Smooth muscle cell (in vitro differentiated cells): ENCODE measurements around the gene PCP4L1. TPM values are rescaled to one million over a fixed set of nuclear protein-coding genes. Genes with fewer than 3 reads are reported as not detected.

Source experiments
- DNase-seq: peaks from one replicate; lab custom pipeline; 2025; ENCODE audit not compliant: unreplicated experiment; lab: John Stamatoyannopoulos, UW
- H2AFZ ChIP-seq: fragments of 200-600 bp; sonication (generic); 2 replicates; pipeline ENCODE4 v1.6.0; 2016; ENCODE audit warnings: antibody characterized with exemption, low read depth, mild to moderate bottlenecking
- H3F3A ChIP-seq: fragments of 200-600 bp; sonication (generic); 2 replicates; pipeline ENCODE4 v1.6.0; 2017; ENCODE audit warnings: antibody characterized with exemption, low read depth
- H3K27ac ChIP-seq: fragments of 200-600 bp; sonication (generic); 2 replicates; pipeline ENCODE4 v1.5.1; 2016; ENCODE audit warnings: low read depth, mild to moderate bottlenecking
- H3K27me3 ChIP-seq: fragments of 200-600 bp; sonication (generic); 2 replicates; pipeline ENCODE4 v1.6.1; 2016; ENCODE audit warnings: low read depth, mild to moderate bottlenecking
- H3K36me3 ChIP-seq: fragments of 200-600 bp; sonication (generic); 2 replicates; pipeline ENCODE4 v1.5.1; 2016; ENCODE audit warnings: low read depth
- H3K4me1 ChIP-seq: fragments of 200-600 bp; sonication (generic); 2 replicates; pipeline ENCODE4 v1.5.1; 2016; ENCODE audit warnings: low read depth
- H3K4me2 ChIP-seq: fragments of 200-600 bp; sonication (generic); 2 replicates; pipeline ENCODE4 v1.6.0; 2016; ENCODE audit warnings: mild to moderate bottlenecking
- H3K4me3 ChIP-seq: fragments of 200-600 bp; sonication (generic); 2 replicates; pipeline ENCODE4 v1.5.1; 2016; ENCODE audit warnings: mild to moderate bottlenecking
- H3K79me2 ChIP-seq: fragments of 200-600 bp; sonication (generic); 2 replicates; pipeline ENCODE4 v1.6.0; 2016; ENCODE audit warnings: low read depth, mild to moderate bottlenecking
- H3K9ac ChIP-seq: fragments of 200-600 bp; sonication (generic); 2 replicates; pipeline ENCODE4 v1.6.0; 2016; ENCODE audit warnings: low read depth
- H3K9me3 ChIP-seq: fragments of 200-600 bp; sonication (generic); replicated peaks from 2 replicates; pipeline ENCODE4 v1.5.1; 2016; ENCODE audit warnings: low read depth
- H4K20me1 ChIP-seq: fragments of 200-600 bp; sonication (generic); 2 replicates; pipeline ENCODE4 v1.6.0; 2016; ENCODE audit warnings: low read depth
- CTCF ChIP-seq: fragments of 200-600 bp; sonication (generic); IDR thresholded peaks from 2 replicates; pipeline ENCODE4 v1.5.1; 2017; ENCODE audit warnings: borderline replicate concordance, mild to moderate bottlenecking, antibody characterized with exemption; ENCODE audit not compliant: insufficient read depth, poor library complexity, severe bottlenecking
- WGBS: methylation state at CpG from one replicate; pipeline ENCODE4 v1.1.7; 2016; ENCODE audit warnings: low lambda C conversion rate; 5-methylcytosine and 5-hydroxymethylcytosine counted together
- polyA plus RNA-seq: library from polyadenylated mRNA; unstranded; fragments of >200 nt; fragmentation: Nextera tagmentation; extraction: Ambion mirVana; gene quantifications from 2 replicates; pipeline ENCODE4 v1.2.1, GENCODE V29; 2016
- total RNA-seq: library from RNA; depleted of rRNA; stranded (reverse); fragments of >200 nt; gene quantifications from 2 replicates; pipeline ENCODE4 v1.2.3, GENCODE V29; 2014

The PCP4L1 gene
- total and polyA plus RNA-seq, 2 experiments from 2014 or later: 0.13 TPM; not detected in 1

GRCh38 chr1:161259345-161259702 is 779 bp downstream of the PCP4L1 start:
- TF ChIP-seq CTCF: no peak
- Histone ChIP-seq H3K4me2 (peak overlapping the region; percentile 95), H3F3A (no peaks in the 10 kb centered on the region), H3K9ac (no peak overlapping the region), H2AFZ (no peak overlapping the region), H3K36me3 (no peaks in the 10 kb centered on the region), H4K20me1 (no peaks in the 10 kb centered on the region), H3K27me3 (peaks cover 47% of the 10 kb centered on the region), H3K79me2 (no peaks in the 10 kb centered on the region), H3K27ac (no peak overlapping the region), H3K4me1 (no peaks in the 10 kb centered on the region), H3K9me3 (peaks cover 6% of the 10 kb centered on the region), H3K4me3 (peak overlapping the region; percentile 50)
- DNase-seq: no peak
- WGBS: 48% methylated on average over 6 of the region's 6 CpGs

GRCh38 chr1:161259765-161260164 is 1.2 kb downstream of the PCP4L1 start:
- H3K36me3 ChIP-seq: no peaks in the 10 kb centered on the region
- no peak overlapping the region for H3K4me2 ChIP-seq
- H2AFZ ChIP-seq: no peak overlapping the region
- DNase-seq: no peak
- WGBS: 81% methylated on average over 1 of the region's 1 CpG
- H3K9ac ChIP-seq: no peak overlapping the region
- H3K27ac ChIP-seq: no peak overlapping the region
- peaks cover 6% of the 10 kb centered on the region for H3K9me3 ChIP-seq
- H3K79me2 ChIP-seq: no peaks in the 10 kb centered on the region
- peaks cover 47% of the 10 kb centered on the region for H3K27me3 ChIP-seq
- no peaks in the 10 kb centered on the region for H4K20me1 ChIP-seq
- no peak overlapping the region for H3K4me3 ChIP-seq
- no peaks in the 10 kb centered on the region for H3K4me1 ChIP-seq
- no peak for TF ChIP-seq CTCF
- no peaks in the 10 kb centered on the region for H3F3A ChIP-seq

DNA sequence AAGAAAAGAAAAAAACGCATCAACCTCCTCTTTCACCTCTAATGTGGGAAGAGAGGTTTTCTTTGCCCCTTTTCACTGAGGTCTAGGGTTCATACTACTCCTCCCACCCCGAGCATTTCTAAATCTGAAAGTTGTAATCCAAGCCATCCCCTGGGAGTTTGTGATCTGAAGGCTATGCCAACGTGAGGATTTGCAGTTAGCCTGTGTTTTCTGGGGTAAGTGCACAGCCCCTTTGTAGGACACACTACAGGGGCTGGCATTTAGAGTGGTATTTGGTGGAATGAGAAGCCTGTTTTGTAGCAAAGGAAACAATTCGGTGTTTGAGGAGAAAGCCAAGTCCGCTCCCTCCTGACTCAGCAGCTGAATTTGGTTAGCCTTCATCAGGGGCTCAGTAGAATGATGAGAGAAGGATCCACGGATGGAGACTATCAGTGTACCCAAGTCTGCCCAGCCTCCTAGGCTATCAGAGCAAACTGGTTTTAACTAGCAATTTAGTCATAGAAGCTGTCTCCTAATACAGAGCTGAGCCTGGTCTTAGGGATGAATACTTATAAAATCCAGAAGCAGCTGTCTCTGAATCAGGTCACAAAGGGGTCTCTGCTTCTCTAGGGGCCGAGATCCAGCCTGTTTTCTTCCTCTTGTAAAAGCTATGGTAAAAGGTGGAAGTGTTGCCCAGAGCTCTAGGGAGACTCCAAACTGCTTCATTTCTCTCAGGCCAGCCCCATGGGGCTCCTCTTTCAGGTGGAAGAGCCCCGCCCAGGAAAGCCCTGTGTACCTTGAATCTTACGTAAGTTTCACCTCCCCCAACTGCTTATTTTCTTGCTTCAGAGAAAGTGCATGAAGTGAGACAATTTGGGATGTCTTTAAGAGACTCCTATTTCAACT is 2.1 kb downstream of the PCP4L1 start:
- Histone ChIP-seq H3K36me3 (no peaks in the 10 kb centered on the region), H4K20me1 (no peaks in the 10 kb centered on the region), H3K27me3 (peaks cover 47% of the 10 kb centered on the region), H3K4me3 (no peak overlapping the region), H3K9me3 (peaks cover 6% of the 10 kb centered on the region), H3K79me2 (no peaks in the 10 kb centered on the region), H2AFZ (no peak overlapping the region), H3K4me2 (no peak overlapping the region), H3K4me1 (no peaks in the 10 kb centered on the region), H3K27ac (no peak overlapping the region), H3F3A (no peaks in the 10 kb centered on the region), H3K9ac (no peak overlapping the region)
- TF ChIP-seq CTCF: no peak
- WGBS: 70% methylated on average over 9 of the region's 9 CpGs
- DNase-seq: no peak
